K562 (cell line): ENCODE data around the gene NRG3. TPM values are rescaled to one million over a fixed set of nuclear protein-coding genes. Genes with fewer than 3 reads are reported as not detected.

Source experiments
- ATAC-seq: fragments of 200-7000 bp; cut with Tn5 transposase; 3 replicates; pipeline ENCODE4 v1.9.1; 2020; ENCODE audit warnings: moderate library complexity
- BruUV-seq: library from RNA; stranded (reverse); fragments of 400-500 nt; replicated peaks from 2 replicates; lab custom pipeline; 2021; lab: Mats Ljungman, UMichigan
- CTCF ChIA-PET: fragments of 300-600 bp; formaldehyde crosslinking; extraction: SDS; loops from one replicate; lab custom pipeline; 2021; ENCODE audit warnings: low intra/inter-chr PET ratio; lab: Yijun Ruan, JAX
- POLR2A ChIA-PET: fragments of 300-600, 350-650 bp; sonication (Branson Sonifier 250); formaldehyde crosslinking; extraction: SDS; loops from one replicate; lab custom pipeline; 2021; ENCODE audit warnings: antibody characterized with exemption, inconsistent platforms; lab: Yijun Ruan, JAX
- DNase-seq, 4 experiments: peaks; one replicate each; pipeline versions ENCODE4 v3.0.0 to v3.0.0-alpha.2; 2011 to 2018; ENCODE audit warnings: low spot score in 3 of 4, mixed read lengths in 3 of 4; ENCODE audit errors: extremely low read depth in 1 of 4
- FAIRE-seq: peaks from 2 replicates; lab custom pipeline; 2011; peaks lifted over from hg19 to GRCh38; lab: Jason Lieb, UNC
- H2AFZ ChIP-seq: 2 replicates; pipeline ENCODE4 v1.6.0; 2011; ENCODE audit warnings: low read depth, low read length, control low read depth, inconsistent platforms
- H3K27ac ChIP-seq: fragments of 200-600 bp; 3 replicates; pipeline ENCODE4 v1.8.0; 2011; ENCODE audit warnings: low read depth, mild to moderate bottlenecking, control low read depth, inconsistent platforms, low read length, moderate library complexity, mixed read lengths; ENCODE audit errors: extremely low read depth
- H3K27me3 ChIP-seq, 2 experiments: fragments of 300-600 bp in 1 of 2; 2 replicates in 1 of 2; 3 replicates in 1 of 2; pipeline versions ENCODE4 v1.6.0 to v1.8.0; 2011; ENCODE audit warnings: inconsistent platforms in 2 of 2, low read length in 2 of 2, mild to moderate bottlenecking in 1 of 2, mixed read lengths in 1 of 2, moderate library complexity in 1 of 2; ENCODE audit not compliant: control insufficient read depth in 2 of 2, insufficient read depth in 2 of 2
- H3K36me3 ChIP-seq: fragments of 300-600 bp; 3 replicates; pipeline ENCODE4 v1.8.0; 2011; ENCODE audit warnings: mild to moderate bottlenecking, low read length, inconsistent platforms; ENCODE audit not compliant: control insufficient read depth, insufficient read depth
- H3K4me1 ChIP-seq, 2 experiments: fragments of 200-600 bp in 1 of 2; replicated peaks in 1 of 2; 2 replicates in 1 of 2; 3 replicates in 1 of 2; pipeline versions ENCODE4 v1.5.1 to v1.8.0; 2011; ENCODE audit warnings: inconsistent platforms in 2 of 2, low read length in 2 of 2, mild to moderate bottlenecking in 1 of 2, mixed read lengths in 1 of 2, moderate library complexity in 1 of 2; ENCODE audit not compliant: control insufficient read depth in 2 of 2, insufficient read depth in 2 of 2
- H3K4me2 ChIP-seq: 2 replicates; pipeline ENCODE4 v1.6.1; 2011; ENCODE audit warnings: low read length, control low read depth, inconsistent platforms, mixed read lengths; ENCODE audit not compliant: insufficient read depth
- H3K4me3 ChIP-seq: fragments of 200-600 bp; sonication (generic), shearing (Covaris generic); 2 replicates; pipeline ENCODE4 v1.5.1; 2016; ENCODE audit warnings: control low read depth, inconsistent platforms
- H3K79me2 ChIP-seq: fragments of 200-600 bp; 3 replicates; pipeline ENCODE4 v1.8.0; 2011; ENCODE audit warnings: low read length, inconsistent platforms; ENCODE audit not compliant: control insufficient read depth, insufficient read depth
- H3K9ac ChIP-seq, 2 experiments: 2 replicates each; pipeline versions ENCODE4 v1.6.0 to v1.6.1; 2011; ENCODE audit warnings: low read depth in 2 of 2, low read length in 2 of 2, control low read depth in 1 of 2, inconsistent platforms in 1 of 2, mild to moderate bottlenecking in 1 of 2, mixed read lengths in 1 of 2; ENCODE audit not compliant: insufficient read depth in 1 of 2
- H3K9me1 ChIP-seq: one replicate; pipeline ENCODE4 v1.6.0; 2011; ENCODE audit warnings: inconsistent platforms, mild to moderate bottlenecking, low read length, moderate library complexity; ENCODE audit not compliant: control insufficient read depth, insufficient read depth
- H3K9me3 ChIP-seq: replicated peaks from 2 replicates; pipeline ENCODE4 v1.5.1; 2011; ENCODE audit warnings: low read depth, low read length, inconsistent platforms; ENCODE audit not compliant: control insufficient read depth, insufficient read depth
- H4K20me1 ChIP-seq: replicated peaks from 2 replicates; pipeline ENCODE4 v1.6.1; 2011; ENCODE audit warnings: low read length, inconsistent platforms, mixed read lengths; ENCODE audit not compliant: control insufficient read depth, insufficient read depth
- ATF1 ChIP-seq, 2 experiments: fragments of 450-650 bp in 1 of 2; IDR thresholded peaks; 2 replicates each; pipeline ENCODE4 v1.6.1; 2016; ENCODE audit warnings: missing compliant biosample characterization in 1 of 2, missing genetic modification characterization in 1 of 2
- CBX5 ChIP-seq: IDR thresholded peaks from 2 replicates; pipeline ENCODE4 v1.6.1; 2014; ENCODE audit warnings: low read depth, borderline replicate concordance
- EP300 ChIP-seq: IDR thresholded peaks from 2 replicates; pipeline ENCODE4 v1.6.1; 2012; ENCODE audit warnings: low read length, improper control_type of control experiment
- HNRNPH1 ChIP-seq: fragments of 200-400 bp; formaldehyde crosslinking; optimal IDR thresholded peaks from 2 replicates; pipeline ENCODE3; 2017; ENCODE audit warnings: low read depth, mild to moderate bottlenecking, low read length, moderate library complexity
- KAT8 ChIP-seq: fragments of 450-650 bp; IDR thresholded peaks from 2 replicates; pipeline ENCODE4 v1.6.1; 2016; ENCODE audit warnings: low read depth, mild to moderate bottlenecking
- KLF13 ChIP-seq: fragments of 450-650 bp; IDR thresholded peaks from 2 replicates; pipeline ENCODE4 v1.6.1; 2016; ENCODE audit warnings: missing genetic modification characterization, low read depth, mild to moderate bottlenecking, missing compliant biosample characterization, moderate library complexity, borderline replicate concordance
- KLF6 ChIP-seq: fragments of 250-450 bp; sonication (Bioruptor Pico); IDR thresholded peaks from 2 replicates; pipeline ENCODE4 v1.4.0; 2020; ENCODE audit warnings: mild to moderate bottlenecking, moderate library complexity, borderline replicate concordance
- NFE2L1 ChIP-seq: fragments of 450-650 bp; IDR thresholded peaks from 2 replicates; pipeline ENCODE4 v1.6.1; 2016; ENCODE audit warnings: missing genetic modification characterization, low read depth, mild to moderate bottlenecking, missing compliant biosample characterization, moderate library complexity, borderline replicate concordance
- NFRKB ChIP-seq: fragments of 450-650 bp; IDR thresholded peaks from 2 replicates; pipeline ENCODE4 v1.6.1; 2016; ENCODE audit warnings: low read depth
- OTX1 ChIP-seq: fragments of 450-650 bp; formaldehyde crosslinking; IDR thresholded peaks from 2 replicates; pipeline ENCODE4 v1.4.0; 2022; ENCODE audit warnings: mild to moderate bottlenecking
- SP2 ChIP-seq: IDR thresholded peaks from 2 replicates; pipeline ENCODE4 v1.6.1; 2011; ENCODE audit warnings: mild to moderate bottlenecking, low read depth, low read length, moderate library complexity; ENCODE audit not compliant: poor library complexity, severe bottlenecking; ENCODE audit errors: extremely low read depth
- TAF9B ChIP-seq: fragments of 450-650 bp; IDR thresholded peaks from 2 replicates; pipeline ENCODE4 v1.6.1; 2018; ENCODE audit warnings: mild to moderate bottlenecking; ENCODE audit not compliant: partially characterized antibody
- ZNF551 ChIP-seq: fragments of 250-450 bp; sonication (Bioruptor Pico); IDR thresholded peaks from 2 replicates; pipeline ENCODE4 v1.5.0; 2021; ENCODE audit warnings: mild to moderate bottlenecking, moderate library complexity
- WGBS: fragments of 100-300 bp; shearing (Covaris generic); methylation state at CpG from one replicate; pipeline ENCODE4 v1.1.6; 2016; ENCODE audit warnings: low coverage, mixed read lengths; ENCODE audit not compliant: insufficient coverage; ENCODE audit errors: missing lambda C conversion rate; 5-methylcytosine and 5-hydroxymethylcytosine counted together
- in situ Hi-C: fragments of 300-500 bp; cut with MboI; formaldehyde crosslinking; loops from 4 replicates; pipeline ENCODE4 v1.15.0; 2018; ENCODE audit warnings: inconsistent platforms, mixed read lengths
- intact Hi-C: fragments of 100-400 bp; cut with micrococcal nuclease; formaldehyde crosslinking; loops from 2 replicates; pipeline ENCODE4 v1.14.2; 2022
- polyA plus RNA-seq, 8 experiments: library from polyadenylated mRNA; depleted of rRNA in 4 of 8; stranded (reverse) in 5 of 8; unstranded in 3 of 8; fragments of >200 nt; fragmentation: Nextera tagmentation in 2 of 8; fragmentation: Illumina TruSeq in 1 of 8; extraction: Ambion mirVana in 2 of 8; extraction: Trizol in 1 of 8; gene quantifications; 2 replicates each; pipeline versions ENCODE4 v1.2.1 to v1.2.3, GENCODE V29; 2011 to 2014; ENCODE audit warnings: inconsistent platforms in 1 of 8, missing spikeins in 1 of 8
- total RNA-seq, 7 experiments: library from RNA; depleted of rRNA in 6 of 7; stranded (reverse); fragments of >200 nt in 6 of 7; fragmentation: Illumina TruSeq in 2 of 7; extraction: Trizol in 2 of 7; gene quantifications; 2 replicates each; pipeline versions ENCODE4 v1.2.1 to v1.2.3, GENCODE V29; 2011 to 2021; ENCODE audit warnings: low replicate concordance in 1 of 7
- TF ChIP-seq, protein P1 (sequence below): sonication (generic); formaldehyde crosslinking; IDR thresholded peaks from 2 replicates; pipeline ENCODE4 v1.4.0; 2020; ENCODE audit warnings: mild to moderate bottlenecking, missing genetic modification reagents
- TF ChIP-seq, protein P2 (sequence below): fragments of 250-450 bp; sonication (Bioruptor Pico); IDR thresholded peaks from 2 replicates; pipeline ENCODE4 v1.8.0; 2022; ENCODE audit warnings: inconsistent platforms

Gene NRG3
- total and polyA plus RNA-seq, 9 of the 15 experiments (the other 6 are each of a cell fraction or from before 2014, with no cell fraction given) = not detected

- H3K36me3 ChIP-seq = no peaks in the 10 kb centered on the region
- no peaks in the 10 kb centered on the region for H3K79me2 ChIP-seq
- no peaks in the 10 kb centered on the region for H3K9me1 ChIP-seq
- 5% methylated on average over 1 of the region's 1 CpG for WGBS
- FAIRE-seq = no peak
- ATAC-seq = no peak
- no peaks in the 10 kb centered on the region for H3K27me3 ChIP-seq
- no peak overlapping the region for H3K4me3 ChIP-seq
- TF ChIP-seq OTX1 (CRISPR knock-in tag) (no peak), ATF1 (CRISPR knock-in tag; IDR thresholded peaks at IDR 0.05) (no peak), ATF1 (tag; IDR thresholded peaks at IDR 0.05) (no peak), HNRNPH1 (no peak), ZNF551 (CRISPR knock-in tag) (no peak), KLF13 (tag) (no peak), SP2 (no peak), EP300 (no peak), NFRKB (no peak), KLF6 (no peak), KAT8 (no peak), CBX5 (no peak), TAF9B (no peak), NFE2L1 (no peak)
- TF ChIP-seq, protein P1, sequence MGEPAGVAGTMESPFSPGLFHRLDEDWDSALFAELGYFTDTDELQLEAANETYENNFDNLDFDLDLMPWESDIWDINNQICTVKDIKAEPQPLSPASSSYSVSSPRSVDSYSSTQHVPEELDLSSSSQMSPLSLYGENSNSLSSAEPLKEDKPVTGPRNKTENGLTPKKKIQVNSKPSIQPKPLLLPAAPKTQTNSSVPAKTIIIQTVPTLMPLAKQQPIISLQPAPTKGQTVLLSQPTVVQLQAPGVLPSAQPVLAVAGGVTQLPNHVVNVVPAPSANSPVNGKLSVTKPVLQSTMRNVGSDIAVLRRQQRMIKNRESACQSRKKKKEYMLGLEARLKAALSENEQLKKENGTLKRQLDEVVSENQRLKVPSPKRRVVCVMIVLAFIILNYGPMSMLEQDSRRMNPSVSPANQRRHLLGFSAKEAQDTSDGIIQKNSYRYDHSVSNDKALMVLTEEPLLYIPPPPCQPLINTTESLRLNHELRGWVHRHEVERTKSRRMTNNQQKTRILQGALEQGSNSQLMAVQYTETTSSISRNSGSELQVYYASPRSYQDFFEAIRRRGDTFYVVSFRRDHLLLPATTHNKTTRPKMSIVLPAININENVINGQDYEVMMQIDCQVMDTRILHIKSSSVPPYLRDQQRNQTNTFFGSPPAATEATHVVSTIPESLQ (CRISPR knock-in tag) = no peak
- TF ChIP-seq, protein P2, sequence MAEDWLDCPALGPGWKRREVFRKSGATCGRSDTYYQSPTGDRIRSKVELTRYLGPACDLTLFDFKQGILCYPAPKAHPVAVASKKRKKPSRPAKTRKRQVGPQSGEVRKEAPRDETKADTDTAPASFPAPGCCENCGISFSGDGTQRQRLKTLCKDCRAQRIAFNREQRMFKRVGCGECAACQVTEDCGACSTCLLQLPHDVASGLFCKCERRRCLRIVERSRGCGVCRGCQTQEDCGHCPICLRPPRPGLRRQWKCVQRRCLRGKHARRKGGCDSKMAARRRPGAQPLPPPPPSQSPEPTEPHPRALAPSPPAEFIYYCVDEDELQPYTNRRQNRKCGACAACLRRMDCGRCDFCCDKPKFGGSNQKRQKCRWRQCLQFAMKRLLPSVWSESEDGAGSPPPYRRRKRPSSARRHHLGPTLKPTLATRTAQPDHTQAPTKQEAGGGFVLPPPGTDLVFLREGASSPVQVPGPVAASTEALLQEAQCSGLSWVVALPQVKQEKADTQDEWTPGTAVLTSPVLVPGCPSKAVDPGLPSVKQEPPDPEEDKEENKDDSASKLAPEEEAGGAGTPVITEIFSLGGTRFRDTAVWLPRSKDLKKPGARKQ (CRISPR knock-in tag) = no peak
- no peaks in the 10 kb centered on the region for H4K20me1 ChIP-seq
- no peak overlapping the region for H3K27ac ChIP-seq
- no peak overlapping the region for H3K4me2 ChIP-seq
- intact Hi-C loops = no loop called here
- in situ Hi-C loops = no loop called here
- H3K4me1 ChIP-seq = no peaks in the 10 kb centered on the region
- DNase-seq = no peak
- BruUV-seq = no TSS peak
- no peaks in the 10 kb centered on the region for H3K9me3 ChIP-seq
- CTCF ChIA-PET = no interaction called here
- no peak overlapping the region for H2AFZ ChIP-seq
- POLR2A ChIA-PET = no interaction called here
- H3K9ac ChIP-seq = no peak overlapping the region
Observed at GRCh38 chr10:82400841-82401240, 525.8 kb downstream of the NRG3 start.
